Esophagus muscularis mucosa (tissue), 4 donors: Measurements from ENCODE around the gene TMEM119. TPM values are rescaled to one million over a fixed set of nuclear protein-coding genes. Genes with fewer than 3 reads are reported as not detected.

Source experiments
- DNase-seq: peaks from one replicate; pipeline ENCODE4 v3.0.0-alpha.2; 2017; ENCODE audit errors: extremely low spot score
- H3K27ac ChIP-seq, 4 donors: fragments of 200-600 bp; sonication (generic); replicated peaks in 1 of 4; 1 replicate in 3 of 4; 2 replicates in 1 of 4; pipeline ENCODE4 v1.5.1; 2016 to 2019; ENCODE audit warnings: mild to moderate bottlenecking in 1 of 4
- H3K27me3 ChIP-seq, 4 donors: fragments of 200-600 bp; sonication (generic); one replicate each; pipeline versions ENCODE4 v1.5.1 to v1.6.0; 2016 to 2019
- H3K36me3 ChIP-seq, 4 donors: fragments of 200-600 bp; sonication (generic); one replicate each; pipeline ENCODE4 v1.5.1; 2016 to 2019
- H3K4me1 ChIP-seq, 4 donors: fragments of 200-600 bp; sonication (generic); one replicate each; pipeline ENCODE4 v1.5.1; 2016 to 2019
- H3K4me3 ChIP-seq, 4 donors: fragments of 200-600 bp; sonication (generic); 1 replicate in 2 of 4; 2 replicates in 2 of 4; pipeline ENCODE4 v1.5.1; 2016 to 2019; ENCODE audit warnings: mild to moderate bottlenecking in 4 of 4, moderate library complexity in 1 of 4
- H3K9me3 ChIP-seq, 4 donors: fragments of 200-600 bp; sonication (generic); 1 replicate in 3 of 4; 2 replicates in 1 of 4; pipeline ENCODE4 v1.5.1; 2016 to 2019
- CTCF ChIP-seq, 3 experiments: fragments of 200-600 bp in 2 of 3; fragments of 450-650 bp in 1 of 3; sonication (generic) in 2 of 3; IDR thresholded peaks; one replicate each; pipeline ENCODE4 v1.5.1; 2017 to 2019; ENCODE audit warnings: antibody characterized with exemption in 3 of 3, mild to moderate bottlenecking in 2 of 3, moderate library complexity in 1 of 3
- EP300 ChIP-seq: sonication (generic); formaldehyde crosslinking; IDR thresholded peaks from one replicate; pipeline ENCODE4 v1.6.1; 2017; ENCODE audit warnings: antibody characterized with exemption
- POLR2A ChIP-seq: fragments of 450-650 bp; IDR thresholded peaks from one replicate; pipeline ENCODE4 v1.6.1; 2017; ENCODE audit warnings: antibody characterized with exemption, moderate library complexity, mild to moderate bottlenecking, low read depth
- POLR2AphosphoS5 ChIP-seq, 2 donors: sonication (generic); formaldehyde crosslinking; IDR thresholded peaks; one replicate each; pipeline ENCODE4 v1.6.1; 2017; ENCODE audit warnings: antibody characterized with exemption in 2 of 2
- WGBS: methylation state at CpG from one replicate; pipeline ENCODE4 v1.1.5; 2018; 5-methylcytosine and 5-hydroxymethylcytosine counted together
- intact Hi-C: fragments of 100-400 bp; cut with DNase I; formaldehyde crosslinking; loops from one replicate; pipeline ENCODE4 v1.15.1; 2023
- total RNA-seq, 4 donors: library from RNA; depleted of rRNA; stranded (reverse); fragments of >200 nt; gene quantifications; one replicate each; pipeline versions ENCODE4 v1.1.0 to v1.2.1, GENCODE V29; 2016

Gene TMEM119
- total RNA-seq, 4 donors from 2014 or later = 3.6 to 12.2 (median 7.1) TPM

GRCh38 chr12:108586306-108586705, 11.6 kb downstream of the TMEM119 start:
- WGBS = 92% methylated on average over 11 of the region's 11 CpGs
- no peak for DNase-seq

GRCh38 chr12:108585864-108586263, 12.0 kb downstream of the TMEM119 start:
- Histone ChIP-seq H3K36me3 (no peaks in the 10 kb centered on the region), H3K9me3 (no peaks in the 10 kb centered on the region), H3K4me3 (no peak overlapping the region), H3K27me3 (peaks cover 0 to 17% (median 0%) of the 10 kb centered on the region in 4 donors), H3K4me1 (peaks cover 0 to 17% (median 5%) of the 10 kb centered on the region in 4 donors), H3K27ac (no peak overlapping the region)
- DNase-seq = no peak
- 66% methylated on average over 4 of the region's 4 CpGs for WGBS
- intact Hi-C loops = no loop called here
- no peak for TF ChIP-seq POLR2AphosphoS5 (IDR thresholded peaks at IDR 0.05)
- TF ChIP-seq EP300 = no peak
- no peak for TF ChIP-seq CTCF (IDR thresholded peaks at IDR 0.05)
- no peak for TF ChIP-seq POLR2A

More at GRCh38 chr12:108586306-108586705, 11.6 kb downstream of the TMEM119 start:
- intact Hi-C loops = no loop called here
- Histone ChIP-seq H3K36me3 (no peaks in the 10 kb centered on the region), H3K9me3 (no peaks in the 10 kb centered on the region), H3K4me3 (no peak overlapping the region), H3K4me1 (peaks cover 0 to 13% (median 4%) of the 10 kb centered on the region in 4 donors), H3K27me3 (peaks cover 0 to 17% (median 0%) of the 10 kb centered on the region in 4 donors), H3K27ac (no peak overlapping the region)
- TF ChIP-seq POLR2AphosphoS5 (IDR thresholded peaks at IDR 0.05) (no peak), POLR2A (no peak), EP300 (no peak), CTCF (IDR thresholded peaks at IDR 0.05) (no peak)

- 90% methylated on average over 3 of the region's 3 CpGs for WGBS
- Histone ChIP-seq H3K27ac (no peak overlapping the region), H3K4me3 (no peak overlapping the region), H3K36me3 (no peaks in the 10 kb centered on the region), H3K27me3 (peaks cover 0 to 17% (median 0%) of the 10 kb centered on the region in 4 donors), H3K4me1 (peaks cover 0 to 23% (median 11%) of the 10 kb centered on the region in 4 donors), H3K9me3 (no peaks in the 10 kb centered on the region)
- DNase-seq = no peak
- intact Hi-C loops = no loop called here
- TF ChIP-seq EP300 (no peak), POLR2AphosphoS5 (IDR thresholded peaks at IDR 0.05) (no peak), POLR2A (no peak), CTCF (IDR thresholded peaks at IDR 0.05) (no peak)
Observed at GRCh38 chr12:108584456-108585065, 13.3 kb downstream of the TMEM119 start.

GRCh38 chr12:108583991-108584390, 13.9 kb downstream of the TMEM119 start:
- no peak overlapping the region for H3K4me3 ChIP-seq
- WGBS = 65% methylated on average over 7 of the region's 7 CpGs
- intact Hi-C loops = no loop called here
- H3K27ac ChIP-seq = no peak overlapping the region
- H3K4me1 ChIP-seq = peaks cover 0 to 22% (median 10%) of the 10 kb centered on the region in 4 donors
- no peaks in the 10 kb centered on the region for H3K9me3 ChIP-seq
- peaks cover 0 to 13% (median 0%) of the 10 kb centered on the region in 4 donors for H3K27me3 ChIP-seq
- no peaks in the 10 kb centered on the region for H3K36me3 ChIP-seq
- no peak for TF ChIP-seq CTCF (IDR thresholded peaks at IDR 0.05)
- TF ChIP-seq POLR2A = no peak
- TF ChIP-seq EP300 = no peak
- TF ChIP-seq POLR2AphosphoS5 (IDR thresholded peaks at IDR 0.05) = no peak
- DNase-seq = no peak
